Right lobe of liver (tissue), 6 donors: Measurements from ENCODE around the gene ULBP2. TPM values are rescaled to one million over a fixed set of nuclear protein-coding genes. Genes with fewer than 3 reads are reported as not detected.
A peak's percentile ranks its signal among the peaks of the same experiment; 100 is the strongest.

ENCODE experiments used
- ATAC-seq, 4 donors: fragments of 200-7000 bp; cut with Tn5 transposase; one replicate each; pipeline ENCODE4 v1.9.1; 2020; ENCODE audit warnings: mild to moderate bottlenecking in 4 of 4, moderate library complexity in 4 of 4
- DNase-seq, 3 donors: peaks; one replicate each; pipeline ENCODE4 v3.0.0-alpha.2; 2020
- H3K27ac ChIP-seq, 3 donors: fragments of 200-600 bp; one replicate each; pipeline ENCODE4 v1.8.0; 2022
- H3K27me3 ChIP-seq, 2 donors: fragments of 200-600 bp; one replicate each; pipeline ENCODE4 v1.8.0; 2022
- H3K36me3 ChIP-seq, 4 donors: fragments of 200-600 bp; sonication (generic) in 1 of 4; one replicate each; pipeline versions ENCODE4 v1.5.1 to v1.8.0; 2017 to 2022; ENCODE audit warnings: control low read depth in 1 of 4
- H3K4me1 ChIP-seq, 4 donors: fragments of 200-600 bp; sonication (generic) in 1 of 4; one replicate each; pipeline versions ENCODE4 v1.5.1 to v1.8.0; 2017 to 2022; ENCODE audit warnings: control low read depth in 1 of 4
- H3K4me3 ChIP-seq, 3 donors: fragments of 200-600 bp; one replicate each; pipeline ENCODE4 v1.8.0; 2022
- H3K9me3 ChIP-seq, 4 donors: fragments of 200-600 bp; sonication (generic) in 1 of 4; one replicate each; pipeline versions ENCODE4 v1.5.1 to v1.8.0; 2017 to 2022; ENCODE audit warnings: control low read depth in 1 of 4
- CTCF ChIP-seq, 4 donors: fragments of 200-600 bp in 3 of 4; fragments of 450-650 bp in 1 of 4; IDR thresholded peaks; one replicate each; pipeline versions ENCODE4 v1.5.1 to v1.8.0; 2016 to 2022; ENCODE audit warnings: antibody characterized with exemption in 4 of 4, mild to moderate bottlenecking in 2 of 4
- POLR2A ChIP-seq: fragments of 450-650 bp; IDR thresholded peaks from one replicate; pipeline ENCODE4 v1.6.1; 2017; ENCODE audit warnings: antibody characterized with exemption, mild to moderate bottlenecking
- WGBS: methylation state at CpG from one replicate; pipeline ENCODE4 v1.1.6; 2018; ENCODE audit warnings: low coverage, low lambda C conversion rate; ENCODE audit not compliant: insufficient coverage; ENCODE audit errors: missing lambda C conversion rate; 5-methylcytosine and 5-hydroxymethylcytosine counted together
- intact Hi-C, 2 donors: fragments of 100-400 bp; cut with DNase I; formaldehyde crosslinking; loops; one replicate each; pipeline versions ENCODE4 v1.11.2 to v1.14.1; 2022
- long read RNA-seq: library from polyadenylated mRNA; unstranded; transcript quantifications from one replicate; pipeline ENCODE4 v2.0.0, GENCODE V29; 2019
- total RNA-seq, 6 experiments: library from RNA; depleted of rRNA in 2 of 6; stranded (reverse); fragments of >200 nt in 2 of 6; fragmentation: NEBNext Ultra II Directional in 3 of 6; extraction: Animal tissue kit (Norgen Biotek cat#: 25700) in 3 of 6; gene quantifications; one replicate each; pipeline versions ENCODE4 v1.1.0 to v1.2.4, GENCODE V29; 2016 to 2023
- donor health status: DM: no; HTN: yes; CAD: no.
- donor health status: DM: no; HTN: no; CAD: no.
- donor health status: DM: no; HTN: no; CAD: no.
- donor health status: DM: no; HTN: yes; CAD: no.
- donor health status: DM: no; HTN: yes; CAD: no.

The ULBP2 gene
- 1 to 10 TPM in 1 of 6 experiments, under 1 TPM in 5; 0.20 to 1.1 (median 0.26) TPM for total RNA-seq
- long read RNA-seq = 0 reads

- H3K9me3 ChIP-seq = no peaks in the 10 kb centered on the region
- peak within 1 kb of the TSS; percentile 48 to 60 (median 52) for H3K4me3 ChIP-seq
- intact Hi-C loops = no loop called here
- peaks cover 0 to 16% (median 4%) of the 10 kb centered on the region in 4 donors for H3K4me1 ChIP-seq
- H3K36me3 ChIP-seq = no peaks in the 10 kb centered on the region
- DNase-seq = peak; percentile 80 to 86 (median 84)
- 3% methylated on average over 47 of the region's 62 CpGs for WGBS
- H3K27ac ChIP-seq = no peak within 1 kb of the TSS
- H3K27me3 ChIP-seq = peaks cover 5 to 41% of the 10 kb centered on the region in 2 donors
- peak; percentile 90 to 93 (median 92) for ATAC-seq
- TF ChIP-seq POLR2A (peak; percentile 32), CTCF (IDR thresholded peaks at IDR 0.05) (no peak)
Measured at GRCh38 chr6:149941583-149942460, at the start of gene ULBP2. Gene ULBP2, plus strand, starts transcription at chr6:149942014. Its CDS starts 59 bp downstream, at chr6:149942073.

- no peak for TF ChIP-seq POLR2A
- Histone ChIP-seq H3K4me1 (peaks cover 0 to 9% (median 0%) of the 10 kb centered on the region in 4 donors), H3K27ac (peak overlapping the region in 2 of 3 donors; percentile 34 to 56), H3K4me3 (no peak overlapping the region), H3K27me3 (no peaks in the 10 kb centered on the region), H3K36me3 (no peaks in the 10 kb centered on the region), H3K9me3 (no peaks in the 10 kb centered on the region)
- ATAC-seq (peak; percentile 45 to 71 (median 58)), DNase-seq (peak in 1 of 3 donors; percentile 57)
- intact Hi-C loops = no loop called here
- 50% methylated on average over 4 of the region's 7 CpGs for WGBS
Measured at GRCh38 chr6:149895048-149895590, 46.7 kb upstream of the ULBP2 start.

- Histone ChIP-seq H3K27me3 (no peaks in the 10 kb centered on the region), H3K4me1 (peaks cover 0 to 9% (median 0%) of the 10 kb centered on the region in 4 donors), H3K36me3 (no peaks in the 10 kb centered on the region), H3K4me3 (no peak overlapping the region), H3K27ac (peak overlapping the region in 1 of 3 donors; percentile 34), H3K9me3 (no peaks in the 10 kb centered on the region)
- TF ChIP-seq POLR2A (no peak), CTCF (IDR thresholded peaks at IDR 0.05) (no peak)
- intact Hi-C loops = no loop called here
- ATAC-seq = peak; percentile 29 to 66 (median 52)
- WGBS = 57% methylated on average over 3 of the region's 5 CpGs
- peak in 1 of 3 donors; percentile 46 for DNase-seq
Measured at GRCh38 chr6:149895833-149896271, 46.0 kb upstream of the ULBP2 start.

- no peak for TF ChIP-seq CTCF (IDR thresholded peaks at IDR 0.05)
- no peak for TF ChIP-seq POLR2A
- 80% methylated on average over 1 of the region's 3 CpGs for WGBS
- Histone ChIP-seq H3K27me3 (no peaks in the 10 kb centered on the region), H3K4me1 (peaks cover 0 to 9% (median 0%) of the 10 kb centered on the region in 4 donors), H3K4me3 (no peak overlapping the region), H3K36me3 (no peaks in the 10 kb centered on the region), H3K9me3 (no peaks in the 10 kb centered on the region), H3K27ac (peak overlapping the region in 1 of 3 donors; percentile 58)
- intact Hi-C loops = no loop called here
- DNase-seq (no peak), ATAC-seq (no peak)
Measured at GRCh38 chr6:149896491-149896890, 45.3 kb upstream of the ULBP2 start.
